IMR-90 (cell line): ENCODE measurements around the gene EEF2K. TPM values are rescaled to one million over a fixed set of nuclear protein-coding genes. Genes with fewer than 3 reads are reported as not detected.

ENCODE experiments used
- ATAC-seq: fragments of 200-7000 bp; cut with Tn5 transposase; 2 replicates; pipeline ENCODE4 v1.9.1; 2020; ENCODE audit warnings: low read depth, mild to moderate bottlenecking, moderate library complexity
- BruUV-seq: library from RNA; stranded (reverse); fragments of 400-500 nt; replicated peaks from 2 replicates; lab custom pipeline; 2021; lab: Mats Ljungman, UMichigan
- CTCF ChIA-PET: fragments of 300-600 bp; formaldehyde crosslinking; extraction: SDS; loops from one replicate; lab custom pipeline; 2021; ENCODE audit warnings: antibody characterized with exemption; lab: Yijun Ruan, JAX
- POLR2A ChIA-PET: fragments of 300-600 bp; sonication (Branson Sonifier 250); formaldehyde crosslinking; loops from one replicate; lab custom pipeline; 2022; ENCODE audit warnings: antibody characterized with exemption; ENCODE audit not compliant: unreplicated experiment; lab: Charles Lee
- DNase-seq: peaks from one replicate; pipeline ENCODE4 v3.0.0; 2013
- H2AFZ ChIP-seq: replicated peaks from 2 replicates; pipeline ENCODE3; 2013; ENCODE audit warnings: low read length, mild to moderate bottlenecking; ENCODE audit not compliant: poor library complexity
- H2AK5ac ChIP-seq: 2 replicates; pipeline ENCODE4 v1.6.1; 2013; ENCODE audit warnings: low read depth, low read length, inconsistent platforms
- H2AK9ac ChIP-seq: replicated peaks from 2 replicates; pipeline ENCODE3; 2013; ENCODE audit warnings: mild to moderate bottlenecking, low read depth, low read length, moderate library complexity; ENCODE audit not compliant: poor library complexity
- H2BK120ac ChIP-seq: 2 replicates; pipeline ENCODE4 v1.6.1; 2013; ENCODE audit warnings: low read depth, low read length, inconsistent platforms
- H2BK15ac ChIP-seq: 3 replicates; pipeline ENCODE4 v1.6.1; 2013; ENCODE audit warnings: low read depth, low read length, inconsistent platforms
- H2BK20ac ChIP-seq: 2 replicates; pipeline ENCODE4 v1.6.1; 2013; ENCODE audit warnings: low read depth, mild to moderate bottlenecking, inconsistent platforms, low read length, moderate library complexity
- H2BK5ac ChIP-seq: 2 replicates; pipeline ENCODE4 v1.6.1; 2013; ENCODE audit warnings: mild to moderate bottlenecking, low read depth, low read length, inconsistent platforms; ENCODE audit not compliant: poor library complexity, severe bottlenecking
- H3K14ac ChIP-seq: replicated peaks from 2 replicates; pipeline ENCODE4 v1.6.1; 2013; ENCODE audit warnings: low read depth, low read length, inconsistent platforms
- H3K18ac ChIP-seq: 2 replicates; pipeline ENCODE4 v1.6.1; 2013; ENCODE audit warnings: low read depth, low read length, control low read depth
- H3K23ac ChIP-seq: 2 replicates; pipeline ENCODE4 v1.6.1; 2013; ENCODE audit warnings: low read depth, low read length, inconsistent platforms
- H3K27ac ChIP-seq: 2 replicates; pipeline ENCODE4 v1.5.1; 2013; ENCODE audit warnings: mild to moderate bottlenecking, control low read depth, low read length; ENCODE audit not compliant: insufficient read depth
- H3K27me3 ChIP-seq: 2 replicates; pipeline ENCODE4 v1.6.1; 2013; ENCODE audit warnings: low read length; ENCODE audit not compliant: control insufficient read depth, insufficient read depth
- H3K36me3 ChIP-seq: 2 replicates; pipeline ENCODE4 v1.6.1; 2013; ENCODE audit warnings: low read length, mixed read lengths; ENCODE audit not compliant: control insufficient read depth, insufficient read depth
- H3K4ac ChIP-seq: 2 replicates; pipeline ENCODE4 v1.6.1; 2013; ENCODE audit warnings: low read depth, low read length, inconsistent platforms
- H3K4me1 ChIP-seq: 2 replicates; pipeline ENCODE4 v1.6.1; 2013; ENCODE audit warnings: low read length, mixed read lengths; ENCODE audit not compliant: control insufficient read depth, insufficient read depth
- H3K4me2 ChIP-seq: 2 replicates; pipeline ENCODE4 v1.6.1; 2013; ENCODE audit warnings: low read depth, mild to moderate bottlenecking, control low read depth, low read length, moderate library complexity
- H3K4me3 ChIP-seq: 2 replicates; pipeline ENCODE4 v1.5.1; 2013; ENCODE audit warnings: low read depth, mild to moderate bottlenecking, control low read depth, low read length, moderate library complexity; ENCODE audit not compliant: insufficient read depth
- H3K56ac ChIP-seq: 2 replicates; pipeline ENCODE4 v1.6.1; 2013; ENCODE audit warnings: low read length, inconsistent platforms; ENCODE audit not compliant: insufficient read depth; ENCODE audit errors: extremely low read depth
- H3K79me1 ChIP-seq, 2 experiments: 2 replicates each; pipeline ENCODE4 v1.6.1; 2013; ENCODE audit warnings: low read length in 2 of 2, inconsistent platforms in 1 of 2, low read depth in 1 of 2
- H3K9ac ChIP-seq: 2 replicates; pipeline ENCODE4 v1.6.1; 2013; ENCODE audit warnings: low read depth, low read length, control low read depth
- H3K9me1 ChIP-seq: 2 replicates; pipeline ENCODE4 v1.6.1; 2013; ENCODE audit warnings: low read length, inconsistent platforms; ENCODE audit not compliant: insufficient read depth
- H3K9me3 ChIP-seq: 2 replicates; pipeline ENCODE4 v1.6.1; 2013; ENCODE audit warnings: low read length; ENCODE audit not compliant: control insufficient read depth, insufficient read depth
- H4K20me1 ChIP-seq: 2 replicates; pipeline ENCODE4 v1.6.1; 2013; ENCODE audit warnings: low read length, inconsistent platforms; ENCODE audit not compliant: insufficient read depth
- H4K5ac ChIP-seq: 2 replicates; pipeline ENCODE4 v1.6.1; 2013; ENCODE audit warnings: mild to moderate bottlenecking, low read depth, low read length, control low read depth
- H4K8ac ChIP-seq, 2 experiments: 2 replicates each; pipeline ENCODE4 v1.6.1; 2013; ENCODE audit warnings: low read depth in 2 of 2, low read length in 2 of 2, control low read depth in 1 of 2, inconsistent platforms in 1 of 2
- H4K91ac ChIP-seq: 2 replicates; pipeline ENCODE4 v1.6.1; 2013; ENCODE audit warnings: low read depth, low read length, inconsistent platforms; ENCODE audit not compliant: insufficient read depth
- MAFK ChIP-seq: IDR thresholded peaks from 2 replicates; pipeline ENCODE4 v1.6.1; 2012; ENCODE audit warnings: low read depth, low read length, improper control_type of control experiment
- NFE2L2 ChIP-seq: fragments of 150-350 bp; IDR thresholded peaks from 2 replicates; pipeline ENCODE4 v1.6.1; 2016; ENCODE audit warnings: low read depth, mild to moderate bottlenecking, low read length
- RAD21 ChIP-seq: IDR thresholded peaks from 2 replicates; pipeline ENCODE4 v1.6.1; 2012; ENCODE audit warnings: low read length, improper control_type of control experiment
- RFX5 ChIP-seq: IDR thresholded peaks from 2 replicates; pipeline ENCODE4 v1.8.0; 2012; ENCODE audit warnings: low read depth, mild to moderate bottlenecking, low read length, moderate library complexity
- WGBS, 2 experiments: methylation state at CpG; one replicate each; pipeline versions ENCODE4 v1.1.5 to v1.1.7; 2013; ENCODE audit warnings: missing lambda C conversion rate in 2 of 2; ENCODE audit not compliant: insufficient read length in 1 of 2; ENCODE audit errors: extremely low coverage in 2 of 2; 5-methylcytosine and 5-hydroxymethylcytosine counted together
- dilution Hi-C: fragments of 300-500 bp; cut with HindIII; formaldehyde crosslinking; loops from one replicate; pipeline ENCODE4 v1.14.3; 2018; ENCODE audit warnings: low sequenced_read_pairs; ENCODE audit not compliant: unreplicated experiment
- in situ Hi-C: fragments of 300-500 bp; cut with MboI; formaldehyde crosslinking; loops from 3 replicates; pipeline ENCODE4 v1.14.3; 2019; ENCODE audit warnings: low sequenced_read_pairs, inconsistent platforms, mixed read lengths
- intact Hi-C: fragments of 100-400 bp; cut with micrococcal nuclease; formaldehyde crosslinking; loops from 2 replicates; pipeline ENCODE4 v1.10.0; 2022
- polyA plus RNA-seq, 3 experiments: library from polyadenylated mRNA; depleted of rRNA; stranded (reverse); fragments of >200 nt; gene quantifications; 2 replicates each; pipeline ENCODE4 v1.2.3, GENCODE V29; 2012; ENCODE audit warnings: low replicate concordance in 1 of 3
- total RNA-seq: library from RNA; depleted of rRNA; stranded (reverse); fragments of >200 nt; gene quantifications from 2 replicates; pipeline ENCODE4 v1.2.3, GENCODE V29; 2012
- TF ChIP-seq, protein P1 (sequence below): fragments of 150-350 bp; IDR thresholded peaks from 2 replicates; pipeline ENCODE4 v1.6.1; 2016; ENCODE audit warnings: low read depth, mild to moderate bottlenecking, low read length, moderate library complexity, borderline replicate concordance

The EEF2K gene
- total and polyA plus RNA-seq, 2 of the 4 experiments (the other 2 are of a cell fraction): 9.7 to 16.5 TPM

DNA sequence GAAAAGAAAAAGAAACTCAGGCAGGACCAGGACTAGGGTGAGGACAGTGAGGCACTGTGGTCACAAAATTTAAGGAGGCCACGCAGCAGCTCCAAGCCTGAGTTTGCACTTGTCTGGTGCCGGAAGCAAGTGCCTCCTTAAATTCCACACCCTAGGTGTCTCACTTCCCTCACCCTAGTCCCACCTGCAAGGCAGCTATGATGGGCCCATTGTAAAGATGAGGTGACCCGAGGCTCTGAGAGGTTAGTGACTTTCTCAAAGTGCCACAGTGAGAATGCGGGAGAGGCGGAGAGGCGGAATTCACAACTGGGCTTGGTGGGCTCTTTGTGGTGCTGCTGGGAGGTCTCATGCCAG is 21.5 kb upstream of the EEF2K start:
- intact Hi-C loops (no loop called here), in situ Hi-C loops (loop anchor here (5.0 kb wide), 3 partner anchors 37 to 187 kb away; partner anchors contain the start of gene VWA3A), dilution Hi-C loops (no loop called here)
- Histone ChIP-seq H3K9ac (no peak overlapping the region), H3K4me3 (no peak overlapping the region), H3K14ac (no peak overlapping the region), H3K4ac (no peak overlapping the region), H3K23ac (no peak overlapping the region), H2AK9ac (no peak overlapping the region), H3K56ac (no peak overlapping the region), H4K5ac (no peak overlapping the region), H2AK5ac (no peak overlapping the region), H3K18ac (no peak overlapping the region), H4K20me1 (no peaks in the 10 kb centered on the region), H2BK120ac (no peak overlapping the region), H3K27me3 (peaks cover 19% of the 10 kb centered on the region), H2BK5ac (no peak overlapping the region), H2BK15ac (no peak overlapping the region), H3K27ac (no peak overlapping the region), H2AFZ (no peak overlapping the region), H4K91ac (no peak overlapping the region), H3K4me2 (no peak overlapping the region), H3K36me3 (no peaks in the 10 kb centered on the region), H4K8ac (no peak overlapping the region), H3K4me1 (peaks cover 2% of the 10 kb centered on the region; the same call in 1 of the 2 replicates), H3K9me1 (no peaks in the 10 kb centered on the region), H2BK20ac (no peak overlapping the region), H3K9me3 (no peaks in the 10 kb centered on the region), H3K79me1 (no peaks in the 10 kb centered on the region)
- no TSS peak for BruUV-seq
- ChIA-PET POLR2A (no interaction called here), CTCF (interaction anchor here (0.6 to 1.4 kb wide), 3 partner anchors 10 to 627 kb away, joined by 3 to 4 read pairs (median 3); no protein-coding TSS in a partner anchor)
- TF ChIP-seq, protein P1, sequence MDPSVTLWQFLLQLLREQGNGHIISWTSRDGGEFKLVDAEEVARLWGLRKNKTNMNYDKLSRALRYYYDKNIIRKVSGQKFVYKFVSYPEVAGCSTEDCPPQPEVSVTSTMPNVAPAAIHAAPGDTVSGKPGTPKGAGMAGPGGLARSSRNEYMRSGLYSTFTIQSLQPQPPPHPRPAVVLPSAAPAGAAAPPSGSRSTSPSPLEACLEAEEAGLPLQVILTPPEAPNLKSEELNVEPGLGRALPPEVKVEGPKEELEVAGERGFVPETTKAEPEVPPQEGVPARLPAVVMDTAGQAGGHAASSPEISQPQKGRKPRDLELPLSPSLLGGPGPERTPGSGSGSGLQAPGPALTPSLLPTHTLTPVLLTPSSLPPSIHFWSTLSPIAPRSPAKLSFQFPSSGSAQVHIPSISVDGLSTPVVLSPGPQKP: no peak
- no peak for TF ChIP-seq RFX5
- no peak for TF ChIP-seq RAD21
- TF ChIP-seq NFE2L2: no peak
- no peak for TF ChIP-seq MAFK
- no peak for ATAC-seq
- 83% methylated on average over 3 of the region's 6 CpGs; no CpG with 5 or more reads in 1 of the 2 experiments for WGBS, 2 experiments
- DNase-seq: no peak
